ENCODE results near the gene PRSS36.

Gene PRSS36

GRCh38 chr16:31128711-31129567 lies 20.9 kb downstream of the PRSS36 start:
- TF ChIP-seq FOXP2 (optimal IDR thresholded peaks at IDR 0.05; ENCODE audit: borderline replicate concordance, extremely low read depth, extremely low read length, insufficient read depth) = no peak
- TF ChIP-seq, protein P1, sequence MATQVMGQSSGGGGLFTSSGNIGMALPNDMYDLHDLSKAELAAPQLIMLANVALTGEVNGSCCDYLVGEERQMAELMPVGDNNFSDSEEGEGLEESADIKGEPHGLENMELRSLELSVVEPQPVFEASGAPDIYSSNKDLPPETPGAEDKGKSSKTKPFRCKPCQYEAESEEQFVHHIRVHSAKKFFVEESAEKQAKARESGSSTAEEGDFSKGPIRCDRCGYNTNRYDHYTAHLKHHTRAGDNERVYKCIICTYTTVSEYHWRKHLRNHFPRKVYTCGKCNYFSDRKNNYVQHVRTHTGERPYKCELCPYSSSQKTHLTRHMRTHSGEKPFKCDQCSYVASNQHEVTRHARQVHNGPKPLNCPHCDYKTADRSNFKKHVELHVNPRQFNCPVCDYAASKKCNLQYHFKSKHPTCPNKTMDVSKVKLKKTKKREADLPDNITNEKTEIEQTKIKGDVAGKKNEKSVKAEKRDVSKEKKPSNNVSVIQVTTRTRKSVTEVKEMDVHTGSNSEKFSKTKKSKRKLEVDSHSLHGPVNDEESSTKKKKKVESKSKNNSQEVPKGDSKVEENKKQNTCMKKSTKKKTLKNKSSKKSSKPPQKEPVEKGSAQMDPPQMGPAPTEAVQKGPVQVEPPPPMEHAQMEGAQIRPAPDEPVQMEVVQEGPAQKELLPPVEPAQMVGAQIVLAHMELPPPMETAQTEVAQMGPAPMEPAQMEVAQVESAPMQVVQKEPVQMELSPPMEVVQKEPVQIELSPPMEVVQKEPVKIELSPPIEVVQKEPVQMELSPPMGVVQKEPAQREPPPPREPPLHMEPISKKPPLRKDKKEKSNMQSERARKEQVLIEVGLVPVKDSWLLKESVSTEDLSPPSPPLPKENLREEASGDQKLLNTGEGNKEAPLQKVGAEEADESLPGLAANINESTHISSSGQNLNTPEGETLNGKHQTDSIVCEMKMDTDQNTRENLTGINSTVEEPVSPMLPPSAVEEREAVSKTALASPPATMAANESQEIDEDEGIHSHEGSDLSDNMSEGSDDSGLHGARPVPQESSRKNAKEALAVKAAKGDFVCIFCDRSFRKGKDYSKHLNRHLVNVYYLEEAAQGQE (IDR thresholded peaks at IDR 0.05; ENCODE audit: insufficient read depth in 1 of 2, low read depth in 2 of 2, low read length in 2 of 2) = no peak
- TF ChIP-seq SIN3A (IDR thresholded peaks at IDR 0.05; ENCODE audit: borderline replicate concordance, insufficient read depth, low read length) = no peak
- no peak for TF ChIP-seq TAF1 (IDR thresholded peaks at IDR 0.05; ENCODE audit: borderline replicate concordance, insufficient read depth, low read length)
- TF ChIP-seq POLR2AphosphoS5 (IDR thresholded peaks at IDR 0.05; ENCODE audit: low read depth, low read length) = no peak

DNA sequence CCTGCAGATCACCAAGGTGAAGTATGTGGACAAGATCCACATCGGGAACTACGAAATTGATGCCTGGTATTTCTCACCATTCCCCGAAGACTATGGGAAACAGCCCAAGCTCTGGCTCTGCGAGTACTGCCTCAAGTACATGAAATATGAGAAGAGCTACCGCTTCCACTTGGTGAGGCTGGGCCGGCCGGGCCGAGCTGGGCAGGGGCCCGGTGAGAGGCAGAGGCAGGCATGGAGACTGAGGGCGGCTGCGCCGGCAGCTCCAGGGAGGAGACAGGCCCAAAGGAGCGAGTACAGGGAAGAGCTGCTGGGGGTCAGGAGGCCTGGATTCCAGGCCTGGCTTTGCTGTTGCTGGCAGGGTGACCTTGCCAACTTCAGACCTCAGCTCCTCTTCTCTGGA lies 22.7 kb downstream of the PRSS36 start:
- TF ChIP-seq FOXP2 (optimal IDR thresholded peaks at IDR 0.05; ENCODE audit: borderline replicate concordance, extremely low read depth, extremely low read length, insufficient read depth) (no peak), POLR2AphosphoS5 (IDR thresholded peaks at IDR 0.05; ENCODE audit: low read depth, low read length) (no peak), SIN3A (IDR thresholded peaks at IDR 0.05; ENCODE audit: borderline replicate concordance, insufficient read depth, low read length) (no peak), TAF1 (IDR thresholded peaks at IDR 0.05; ENCODE audit: borderline replicate concordance, insufficient read depth, low read length) (no peak)
- TF ChIP-seq, protein P1 (IDR thresholded peaks at IDR 0.05; ENCODE audit: insufficient read depth in 1 of 2, low read depth in 2 of 2, low read length in 2 of 2) = no peak

- no peak for TF ChIP-seq FOXP2 (optimal IDR thresholded peaks at IDR 0.05; ENCODE audit: borderline replicate concordance, extremely low read depth, extremely low read length, insufficient read depth)
- TF ChIP-seq SIN3A (IDR thresholded peaks at IDR 0.05; ENCODE audit: borderline replicate concordance, insufficient read depth, low read length) = no peak
- TF ChIP-seq, protein P1 (IDR thresholded peaks at IDR 0.05; ENCODE audit: insufficient read depth in 1 of 2, low read depth in 2 of 2, low read length in 2 of 2) = no peak
- TF ChIP-seq POLR2AphosphoS5 (IDR thresholded peaks at IDR 0.05; ENCODE audit: low read depth, low read length) = no peak
- TF ChIP-seq TAF1 (IDR thresholded peaks at IDR 0.05; ENCODE audit: borderline replicate concordance, insufficient read depth, low read length) = no peak
Measured at GRCh38 chr16:31125844-31126243, 24.0 kb downstream of the PRSS36 start.

- TF ChIP-seq, protein P1 (IDR thresholded peaks at IDR 0.05; ENCODE audit: insufficient read depth in 1 of 2, low read depth in 2 of 2, low read length in 2 of 2) = no peak
- no peak for TF ChIP-seq FOXP2 (optimal IDR thresholded peaks at IDR 0.05; ENCODE audit: borderline replicate concordance, extremely low read depth, extremely low read length, insufficient read depth)
- TF ChIP-seq SIN3A (IDR thresholded peaks at IDR 0.05; ENCODE audit: borderline replicate concordance, insufficient read depth, low read length) = no peak
- no peak for TF ChIP-seq TAF1 (IDR thresholded peaks at IDR 0.05; ENCODE audit: borderline replicate concordance, insufficient read depth, low read length)
- no peak for TF ChIP-seq POLR2AphosphoS5 (IDR thresholded peaks at IDR 0.05; ENCODE audit: low read depth, low read length)
Measured at GRCh38 chr16:31120129-31120528, 29.7 kb downstream of the PRSS36 start.

Measured in PFSK-1 (cell line).